ENCODE results near the gene DAND5. TPM values are rescaled to one million over a fixed set of nuclear protein-coding genes. Genes with fewer than 3 reads are reported as not detected.

DAND5 gene, protein sequence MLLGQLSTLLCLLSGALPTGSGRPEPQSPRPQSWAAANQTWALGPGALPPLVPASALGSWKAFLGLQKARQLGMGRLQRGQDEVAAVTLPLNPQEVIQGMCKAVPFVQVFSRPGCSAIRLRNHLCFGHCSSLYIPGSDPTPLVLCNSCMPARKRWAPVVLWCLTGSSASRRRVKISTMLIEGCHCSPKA
- total RNA-seq: not detected

DNA sequence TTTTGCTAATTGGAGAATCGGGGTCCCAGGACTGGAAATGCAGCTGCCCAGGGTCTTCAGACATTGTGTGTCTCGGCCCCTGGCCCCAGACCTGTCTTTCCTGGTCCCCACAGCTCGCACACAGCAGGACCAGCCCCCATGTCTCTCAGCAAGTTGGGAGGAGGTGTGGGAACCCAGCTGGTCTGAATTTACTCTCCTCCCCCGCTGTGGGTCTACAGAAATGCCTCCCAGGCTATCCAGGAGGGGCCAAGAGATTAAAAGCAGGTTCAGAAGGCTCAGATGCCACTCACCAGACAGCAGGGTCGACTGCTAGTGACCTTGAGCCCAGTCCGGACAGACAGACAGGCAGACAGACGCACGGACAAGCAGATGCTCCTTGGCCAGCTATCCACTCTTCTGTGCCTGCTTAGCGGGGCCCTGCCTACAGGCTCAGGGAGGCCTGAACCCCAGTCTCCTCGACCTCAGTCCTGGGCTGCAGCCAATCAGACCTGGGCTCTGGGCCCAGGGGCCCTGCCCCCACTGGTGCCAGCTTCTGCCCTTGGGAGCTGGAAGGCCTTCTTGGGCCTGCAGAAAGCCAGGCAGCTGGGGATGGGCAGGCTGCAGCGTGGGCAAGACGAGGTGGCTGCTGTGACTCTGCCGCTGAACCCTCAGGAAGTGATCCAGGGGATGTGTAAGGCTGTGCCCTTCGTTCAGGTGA is at the start of gene DAND5:
Gene DAND5, plus strand, starts transcription at position 285 of the 697 bp plus-strand sequence. Its CDS starts 85 bp downstream, at position 370.
- CTCF ChIA-PET: interaction anchor here (1.1 to 3.5 kb wide), 2 partner anchors 8 to 125 kb away, joined by 3 to 13 read pairs; no protein-coding TSS in a partner anchor
- intact Hi-C loops (cut with micrococcal nuclease): no loop called here
- no peak for DNase-seq
- Mint-ChIP-seq H3K27me3 (ENCODE audit: low read depth) (no peaks in the 10 kb centered on the region), H3K27ac (no peak within 1 kb of the TSS), H3K36me3 (ENCODE audit: low read depth) (no peaks in the 10 kb centered on the region), H3K4me1 (ENCODE audit: low read depth) (peaks cover 16% of the 10 kb centered on the region), H3K4me3 (no peak within 1 kb of the TSS), H3K9me3 (no peaks in the 10 kb centered on the region)

DNA sequence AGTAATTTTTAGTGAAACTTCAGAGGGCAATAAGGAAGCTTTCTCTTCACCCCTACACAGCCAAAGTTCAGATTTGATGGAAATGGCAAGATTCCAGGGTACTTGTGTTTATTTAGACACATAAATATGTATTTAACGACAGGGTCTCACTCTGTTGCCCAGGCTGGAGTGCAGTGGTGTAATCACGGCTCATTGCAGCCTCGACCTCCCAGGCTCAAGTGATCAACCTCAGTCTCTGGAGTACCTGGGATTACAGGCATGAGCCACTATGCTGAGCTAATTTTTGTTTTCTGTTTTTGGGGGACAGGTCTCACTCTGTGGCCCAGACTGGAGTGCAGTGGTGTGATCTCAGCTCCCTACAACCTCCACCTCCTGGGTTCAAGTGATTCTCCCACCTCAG is 48.3 kb upstream of the DAND5 start:
- H3K4me3 Mint-ChIP-seq: no peak overlapping the region
- no peaks in the 10 kb centered on the region for H3K27me3 Mint-ChIP-seq (ENCODE audit: low read depth)
- H3K27ac Mint-ChIP-seq: peak overlapping the region; percentile 46
- H3K4me1 Mint-ChIP-seq (ENCODE audit: low read depth): peaks cover 15% of the 10 kb centered on the region
- intact Hi-C loops (cut with micrococcal nuclease): no loop called here
- no peak for DNase-seq
- peaks cover 29% of the 10 kb centered on the region for H3K36me3 Mint-ChIP-seq (ENCODE audit: low read depth)
- CTCF ChIA-PET: interaction anchor here (0.6 to 0.7 kb wide), 2 partner anchors 13 to 1150 kb away, joined by 3 read pairs; no protein-coding TSS in a partner anchor
- peaks cover 1% of the 10 kb centered on the region for H3K9me3 Mint-ChIP-seq

DNA sequence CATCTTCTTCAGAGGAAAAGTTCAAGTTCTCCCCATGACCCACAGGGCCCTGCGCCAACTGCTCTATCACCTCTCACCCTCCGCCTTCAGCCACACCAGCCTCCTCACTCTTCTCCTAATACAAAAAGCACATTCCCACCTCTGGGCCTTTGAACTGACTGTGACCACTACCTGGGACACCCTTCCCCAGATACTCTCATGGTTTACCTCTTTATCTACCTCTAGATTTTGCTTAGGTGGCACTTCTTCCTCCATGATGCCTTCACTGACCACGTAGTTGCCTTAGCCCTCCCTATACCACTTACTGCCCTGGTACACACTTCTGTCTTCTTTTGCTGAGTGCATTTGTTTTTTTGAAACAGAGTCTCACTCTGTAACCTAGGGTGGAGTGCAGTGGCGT is 46.4 kb upstream of the DAND5 start:
- Mint-ChIP-seq H3K27ac (no peak overlapping the region), H3K4me1 (ENCODE audit: low read depth) (peaks cover 15% of the 10 kb centered on the region), H3K4me3 (no peak overlapping the region), H3K9me3 (peaks cover 1% of the 10 kb centered on the region), H3K36me3 (ENCODE audit: low read depth) (peaks cover 41% of the 10 kb centered on the region), H3K27me3 (ENCODE audit: low read depth) (no peaks in the 10 kb centered on the region)
- CTCF ChIA-PET: no interaction called here
- DNase-seq: no peak
- intact Hi-C loops (cut with micrococcal nuclease): no loop called here

DNA sequence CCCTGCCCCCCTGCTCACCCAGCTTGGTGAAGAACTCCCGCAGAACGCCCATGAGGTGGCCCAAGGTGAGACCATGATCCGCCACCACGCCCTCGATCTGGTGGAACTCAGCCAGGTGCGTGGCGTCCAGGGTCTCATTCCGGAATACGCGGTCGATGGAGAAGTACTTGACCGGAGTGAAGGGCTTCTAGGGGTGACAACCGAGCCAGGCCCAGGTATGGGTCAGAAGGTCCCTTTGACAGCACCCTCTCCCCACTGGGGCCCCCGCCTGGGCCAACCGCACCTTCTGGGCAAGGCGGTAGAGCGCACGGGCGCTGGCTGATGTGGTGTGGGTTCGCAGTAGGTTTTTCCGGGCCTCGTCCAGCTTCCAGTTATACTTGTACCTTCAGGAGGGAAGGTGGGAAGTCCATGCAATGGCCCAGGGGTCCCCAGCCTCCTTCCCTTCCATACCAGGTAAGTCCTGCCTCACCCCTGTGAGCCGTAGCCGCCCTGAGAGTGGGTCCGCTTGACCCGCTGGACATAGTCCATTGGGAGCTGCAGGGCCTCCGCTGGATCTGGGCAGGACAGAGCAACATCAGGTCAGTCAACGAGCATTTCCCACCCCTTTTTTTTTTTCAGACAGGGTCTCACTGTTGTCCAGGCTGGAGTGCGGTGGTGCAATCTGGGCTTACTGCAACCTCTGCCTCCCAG is 44.6 kb upstream of the DAND5 start:
- Mint-ChIP-seq H3K9me3 (no peaks in the 10 kb centered on the region), H3K27me3 (ENCODE audit: low read depth) (no peaks in the 10 kb centered on the region), H3K36me3 (ENCODE audit: low read depth) (peaks cover 53% of the 10 kb centered on the region), H3K4me3 (no peak overlapping the region), H3K27ac (no peak overlapping the region), H3K4me1 (ENCODE audit: low read depth) (peaks cover 2% of the 10 kb centered on the region)
- DNase-seq: no peak
- intact Hi-C loops (cut with micrococcal nuclease): no loop called here
- CTCF ChIA-PET: interaction anchor here (0.7 to 1.0 kb wide), 2 partner anchors 10 to 41 kb away, joined by 3 read pairs; no protein-coding TSS in a partner anchor

DNA sequence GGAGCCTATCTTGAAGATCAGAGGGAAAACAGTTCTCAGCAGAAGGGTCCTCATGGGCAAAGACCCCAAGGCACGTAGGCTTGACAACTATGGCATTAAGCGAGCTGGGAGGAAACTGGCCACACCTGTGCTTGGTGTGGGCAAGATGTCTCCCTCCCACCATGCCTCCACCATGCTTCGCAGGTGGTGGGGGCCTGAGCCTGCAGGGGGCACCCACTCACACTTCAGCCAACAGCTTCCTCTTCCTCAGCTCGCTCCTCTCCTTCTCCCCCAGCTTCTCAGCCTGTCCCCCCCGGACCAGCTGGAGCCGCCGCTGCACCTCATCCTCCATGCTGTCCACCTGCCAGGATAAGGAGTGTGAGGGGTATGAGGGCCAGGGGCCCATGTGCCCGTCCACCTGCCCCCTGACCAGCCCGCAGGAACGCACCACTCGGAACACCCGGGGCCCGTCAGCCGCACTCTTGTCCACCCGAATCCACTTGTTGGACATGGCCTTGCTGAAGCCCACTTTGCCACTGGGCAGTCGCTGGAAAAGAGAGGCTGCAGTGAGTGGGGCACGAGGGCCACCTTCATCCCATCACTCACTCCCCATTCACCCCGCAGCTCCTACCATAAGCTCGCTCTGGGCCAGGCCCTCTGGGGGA is 39.3 kb upstream of the DAND5 start:
- peaks cover 18% of the 10 kb centered on the region for H3K4me1 Mint-ChIP-seq (ENCODE audit: low read depth)
- intact Hi-C loops (cut with micrococcal nuclease): loop anchor here (10.0 kb wide), 1 partner anchor 1835 kb away; no protein-coding TSS in a partner anchor
- H3K36me3 Mint-ChIP-seq (ENCODE audit: low read depth): peaks cover 36% of the 10 kb centered on the region
- no peak for DNase-seq
- no peaks in the 10 kb centered on the region for H3K9me3 Mint-ChIP-seq
- H3K27ac Mint-ChIP-seq: no peak overlapping the region
- H3K27me3 Mint-ChIP-seq (ENCODE audit: low read depth): no peaks in the 10 kb centered on the region
- H3K4me3 Mint-ChIP-seq: no peak overlapping the region
- CTCF ChIA-PET: no interaction called here

DNA sequence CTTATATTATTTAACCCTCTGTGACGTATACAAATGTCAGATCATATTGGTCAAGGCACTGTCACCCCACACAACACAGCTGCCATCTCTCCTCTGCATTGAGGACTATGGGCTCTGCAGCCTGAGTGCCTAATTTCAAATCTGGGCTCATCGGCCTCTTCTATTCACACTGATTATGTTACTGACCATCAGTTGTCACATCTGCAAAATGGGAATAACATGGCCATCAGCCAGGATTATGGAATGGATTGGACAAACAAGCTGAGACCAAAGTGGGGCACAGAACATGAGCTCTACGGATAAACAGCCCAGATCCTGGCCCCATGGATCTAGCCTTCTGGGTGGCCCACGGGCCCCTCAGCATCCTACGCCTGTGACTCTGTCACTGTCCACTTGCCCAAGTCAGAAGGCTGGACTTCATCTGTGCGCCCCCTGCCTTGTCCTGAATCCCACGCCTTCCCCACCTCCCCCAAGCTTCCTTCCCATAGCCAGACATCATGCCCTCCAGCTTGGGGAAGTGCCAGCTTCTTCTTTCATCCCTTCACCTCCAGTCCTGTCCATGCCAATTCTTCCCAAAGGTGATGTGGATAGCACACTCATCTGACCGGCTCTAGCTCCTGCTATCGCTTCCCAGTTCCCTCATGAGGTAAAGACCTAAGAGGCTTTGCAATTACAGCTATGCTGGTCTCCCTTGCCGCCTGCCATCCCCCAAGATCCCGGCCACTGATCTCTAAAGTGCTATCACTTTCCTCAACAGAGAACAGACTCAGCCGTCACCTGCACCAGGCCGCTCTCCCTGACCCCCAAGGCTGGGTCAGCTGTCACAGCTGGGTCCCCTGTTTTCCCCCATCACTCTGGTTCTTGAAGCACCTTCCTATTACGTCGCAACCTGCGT is 36.7 kb upstream of the DAND5 start:
- CTCF ChIA-PET: interaction anchor here (0.8 to 2.3 kb wide), 4 partner anchors 15 to 172 kb away, joined by 3 to 19 read pairs (median 4); no protein-coding TSS in a partner anchor
- no peaks in the 10 kb centered on the region for H3K27me3 Mint-ChIP-seq (ENCODE audit: low read depth)
- DNase-seq: no peak
- H3K27ac Mint-ChIP-seq: peak overlapping the region; percentile 88
- H3K9me3 Mint-ChIP-seq: no peaks in the 10 kb centered on the region
- peaks cover 23% of the 10 kb centered on the region for H3K36me3 Mint-ChIP-seq (ENCODE audit: low read depth)
- peaks cover 28% of the 10 kb centered on the region for H3K4me1 Mint-ChIP-seq (ENCODE audit: low read depth)
- intact Hi-C loops (cut with micrococcal nuclease): loop anchor here (1.0 to 10.0 kb wide), 3 partner anchors 13 to 1838 kb away; partner anchors contain the start of gene SYCE2
- peak overlapping the region; percentile 98 for H3K4me3 Mint-ChIP-seq

DNA sequence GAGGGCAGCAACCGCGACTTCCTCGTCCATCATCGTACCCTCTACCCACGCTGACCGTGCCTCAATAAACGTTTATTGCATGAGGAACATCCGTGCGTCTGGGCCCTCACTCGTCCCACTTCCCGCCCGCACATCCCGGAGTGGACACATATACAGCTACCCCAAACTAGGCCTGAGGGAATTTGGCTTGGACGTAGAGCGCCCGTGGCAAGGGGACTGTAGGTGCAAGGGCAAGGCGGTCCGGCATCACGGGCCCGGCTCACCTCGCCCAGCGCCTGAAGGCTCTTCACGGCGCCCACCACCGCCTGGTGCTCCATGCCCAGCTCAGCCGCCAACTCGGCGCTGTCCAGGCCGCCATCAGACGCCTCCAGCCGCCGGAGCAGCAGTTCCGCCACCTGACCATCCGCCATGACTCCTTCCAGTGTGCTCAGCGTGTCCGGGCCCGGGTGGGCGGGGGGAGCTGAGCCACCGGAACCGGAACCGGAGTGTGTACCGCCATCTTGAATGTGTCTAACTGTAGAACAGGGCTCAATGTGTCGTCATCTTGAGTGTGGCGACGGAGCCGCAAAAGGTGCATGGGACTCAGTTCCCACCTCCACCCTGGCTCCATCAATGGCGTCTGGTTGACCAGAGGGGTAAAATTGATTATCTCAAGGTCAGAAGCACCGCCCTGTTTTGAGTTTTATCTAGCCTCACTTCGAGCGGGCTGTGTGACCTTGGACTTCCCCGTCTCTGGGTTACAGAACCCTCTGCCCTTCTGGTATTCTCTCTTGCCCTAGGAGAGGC is 35.9 kb upstream of the DAND5 start, which contains the start of gene FARSA:
Gene FARSA, minus strand, starts transcription at position 425 of the 786 bp plus-strand sequence. Its CDS starts 15 bp downstream, at position 410.
- Mint-ChIP-seq H3K27ac (peak within 1 kb of the TSS; percentile 88), H3K36me3 (ENCODE audit: low read depth) (peaks cover 19% of the 10 kb centered on the region), H3K4me3 (peak within 1 kb of the TSS; percentile 98), H3K4me1 (ENCODE audit: low read depth) (peaks cover 30% of the 10 kb centered on the region), H3K27me3 (ENCODE audit: low read depth) (no peaks in the 10 kb centered on the region), H3K9me3 (no peaks in the 10 kb centered on the region)
- intact Hi-C loops (cut with micrococcal nuclease): loop anchor here (1.0 to 10.0 kb wide), 3 partner anchors 14 to 1839 kb away; partner anchors contain the start of gene SYCE2
- DNase-seq: peak; percentile 96
- CTCF ChIA-PET: interaction anchor here (0.8 to 2.3 kb wide), 2 partner anchors 32 to 173 kb away, joined by 3 to 19 read pairs; no protein-coding TSS in a partner anchor

DNA sequence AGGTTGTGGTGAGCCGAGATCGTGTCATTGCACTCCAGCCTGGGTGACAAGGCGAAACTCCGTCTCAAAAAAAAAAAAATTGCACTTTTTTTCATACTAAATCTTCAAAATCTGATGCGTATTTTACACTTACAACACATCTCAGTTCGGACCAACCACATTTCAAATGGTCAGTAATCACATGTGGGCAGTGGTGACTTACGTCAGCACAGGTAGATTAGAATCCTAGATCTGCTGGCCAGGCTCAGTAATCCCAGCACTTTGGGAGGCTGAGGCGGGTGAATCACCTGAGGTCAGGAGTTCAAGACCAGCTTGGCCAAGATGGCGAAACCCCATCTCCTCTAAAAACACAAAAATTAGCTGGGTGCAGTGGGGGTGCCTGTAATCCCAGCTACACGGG is 34.3 kb upstream of the DAND5 start:
- Mint-ChIP-seq H3K4me1 (ENCODE audit: low read depth) (peaks cover 41% of the 10 kb centered on the region), H3K36me3 (ENCODE audit: low read depth) (peaks cover 26% of the 10 kb centered on the region), H3K4me3 (peak overlapping the region; percentile 29), H3K9me3 (no peaks in the 10 kb centered on the region), H3K27ac (no peak overlapping the region), H3K27me3 (ENCODE audit: low read depth) (no peaks in the 10 kb centered on the region)
- CTCF ChIA-PET: no interaction called here
- DNase-seq: no peak
- intact Hi-C loops (cut with micrococcal nuclease): loop anchor here (5.0 to 10.0 kb wide), 2 partner anchors 902 to 1840 kb away; no protein-coding TSS in a partner anchor

DNA sequence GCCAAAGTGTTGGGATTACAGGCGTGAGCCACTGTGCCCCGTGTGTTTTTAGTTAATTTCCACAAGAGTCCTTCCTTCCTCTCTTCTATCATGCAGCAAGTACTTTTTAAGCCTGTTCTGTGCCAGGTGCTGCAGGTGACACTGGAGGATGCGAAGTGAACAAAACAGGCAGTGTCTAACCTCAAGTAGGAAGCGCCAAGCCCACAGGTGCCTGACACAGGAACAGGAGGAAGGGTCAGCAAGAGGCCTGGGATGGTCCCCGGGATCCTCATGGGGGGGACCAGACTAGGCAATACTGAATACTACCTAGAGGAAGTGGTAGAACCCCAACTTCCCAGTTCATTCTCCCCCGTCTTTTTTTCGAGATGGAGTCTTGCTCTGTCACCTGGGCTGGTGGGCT is 32.8 kb upstream of the DAND5 start:
- H3K36me3 Mint-ChIP-seq (ENCODE audit: low read depth): peaks cover 40% of the 10 kb centered on the region
- H3K9me3 Mint-ChIP-seq: no peaks in the 10 kb centered on the region
- no peaks in the 10 kb centered on the region for H3K27me3 Mint-ChIP-seq (ENCODE audit: low read depth)
- intact Hi-C loops (cut with micrococcal nuclease): loop anchor here (5.0 to 10.0 kb wide), 2 partner anchors 901 to 1842 kb away; no protein-coding TSS in a partner anchor
- peaks cover 50% of the 10 kb centered on the region for H3K4me1 Mint-ChIP-seq (ENCODE audit: low read depth)
- H3K4me3 Mint-ChIP-seq: no peak overlapping the region
- H3K27ac Mint-ChIP-seq: peak overlapping the region; percentile 54
- CTCF ChIA-PET: no interaction called here
- DNase-seq: no peak

DNA sequence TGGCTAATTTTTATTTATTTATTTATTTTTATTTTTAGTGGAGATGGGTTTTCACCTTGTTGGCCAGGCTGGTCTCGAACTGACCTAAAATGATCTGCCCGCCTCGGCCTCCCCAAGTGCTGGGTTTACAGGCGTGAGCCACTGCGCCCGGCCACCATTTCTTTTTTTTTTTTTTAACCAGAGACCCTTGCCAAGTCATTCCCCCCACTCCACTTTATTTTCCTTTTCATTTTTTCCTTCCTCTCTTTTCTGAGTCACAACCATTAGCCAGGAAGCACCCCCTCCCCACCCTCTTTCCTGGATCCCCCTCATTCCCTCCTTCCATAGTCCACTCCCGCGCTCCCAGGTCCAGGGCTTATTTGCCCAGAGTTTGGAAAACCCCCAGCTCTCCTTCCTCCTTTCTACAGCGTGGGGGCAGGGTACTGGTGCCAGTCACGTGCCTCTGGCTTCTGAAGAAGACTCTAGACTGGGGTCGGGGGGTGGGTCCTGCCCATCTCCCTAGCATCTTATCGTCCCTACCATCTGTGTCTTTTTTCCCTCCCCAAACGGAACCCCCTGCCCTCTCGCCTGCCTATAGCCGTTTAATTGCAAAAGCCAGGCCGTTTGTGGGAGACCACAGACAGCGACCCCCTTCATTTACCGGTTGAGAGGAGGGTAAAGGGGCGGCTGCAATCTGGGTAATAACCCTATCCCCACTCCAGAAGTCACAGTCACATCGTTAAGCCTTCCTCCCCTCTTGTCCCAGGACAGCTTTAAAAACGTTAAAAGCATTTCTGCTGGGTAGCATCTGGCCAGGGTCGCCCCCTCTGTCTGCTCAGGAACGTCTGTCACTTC is 32.1 kb upstream of the DAND5 start:
- intact Hi-C loops (cut with micrococcal nuclease): loop anchor here (1.0 to 10.0 kb wide), 3 partner anchors 8 to 1843 kb away; partner anchors contain the start of gene RAD23A
- CTCF ChIA-PET: interaction anchor here (1.2 to 1.4 kb wide), 3 partner anchors 9 to 52 kb away, joined by 3 to 12 read pairs (median 4); partner anchors contain the start of gene RAD23A
- H3K36me3 Mint-ChIP-seq (ENCODE audit: low read depth): peaks cover 46% of the 10 kb centered on the region
- no peaks in the 10 kb centered on the region for H3K9me3 Mint-ChIP-seq
- peaks cover 53% of the 10 kb centered on the region for H3K4me1 Mint-ChIP-seq (ENCODE audit: low read depth)
- DNase-seq: peak; percentile 56
- no peaks in the 10 kb centered on the region for H3K27me3 Mint-ChIP-seq (ENCODE audit: low read depth)
- H3K4me3 Mint-ChIP-seq: peak overlapping the region; percentile 92
- H3K27ac Mint-ChIP-seq: peak overlapping the region; percentile 94
